GM19455 (cell line): ENCODE data around the gene SCT.

Source experiments
- ATAC-seq: cut with Tn5 transposase; IDR thresholded peaks from one replicate; pipeline ENCODE4 v1.9.1; 2021; ENCODE audit not compliant: unreplicated experiment

SCT gene

DNA sequence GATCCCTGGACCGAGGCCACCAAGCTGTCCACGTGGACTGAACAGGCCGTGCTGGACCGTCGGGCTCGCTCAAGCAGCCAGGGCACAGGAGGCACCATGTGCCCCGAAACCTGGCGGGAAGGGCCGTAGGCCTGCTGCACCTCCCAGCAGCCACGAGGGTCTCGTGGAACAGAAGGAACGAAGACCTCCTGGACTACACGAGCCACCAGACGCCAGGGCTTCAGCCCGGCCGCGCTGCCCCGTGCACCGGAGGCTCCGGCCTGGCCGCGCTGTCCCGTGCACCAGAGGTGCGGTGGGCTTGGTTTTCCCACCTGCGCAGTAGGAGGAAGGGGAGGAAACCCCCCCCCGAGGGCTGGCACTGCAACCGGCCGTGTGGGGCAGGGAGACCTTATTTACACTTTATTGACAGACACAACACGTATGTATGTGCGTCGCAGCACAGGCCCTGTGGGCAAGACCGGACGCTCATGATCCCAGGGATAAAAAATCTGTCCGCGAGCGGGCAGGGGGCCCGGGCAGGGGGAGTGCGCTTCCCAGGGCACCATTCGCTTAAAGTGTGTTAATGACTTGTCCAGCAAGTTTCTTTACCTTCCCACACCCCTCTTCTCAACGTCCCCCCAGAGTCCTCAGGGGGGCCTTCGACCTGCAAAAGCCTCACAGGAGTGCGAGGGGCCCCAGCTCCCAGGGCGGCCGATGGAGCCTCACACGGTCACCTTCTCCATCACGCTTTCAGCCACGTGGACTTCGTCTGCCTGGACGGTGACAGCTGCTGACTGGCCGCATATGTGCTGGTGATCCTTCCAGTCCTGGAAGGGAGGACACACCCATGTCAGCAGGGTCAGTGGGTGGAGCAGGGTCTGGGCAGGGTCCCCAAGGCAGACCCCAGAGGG is 17.1 kb upstream of the SCT start:
- ATAC-seq: no peak

DNA sequence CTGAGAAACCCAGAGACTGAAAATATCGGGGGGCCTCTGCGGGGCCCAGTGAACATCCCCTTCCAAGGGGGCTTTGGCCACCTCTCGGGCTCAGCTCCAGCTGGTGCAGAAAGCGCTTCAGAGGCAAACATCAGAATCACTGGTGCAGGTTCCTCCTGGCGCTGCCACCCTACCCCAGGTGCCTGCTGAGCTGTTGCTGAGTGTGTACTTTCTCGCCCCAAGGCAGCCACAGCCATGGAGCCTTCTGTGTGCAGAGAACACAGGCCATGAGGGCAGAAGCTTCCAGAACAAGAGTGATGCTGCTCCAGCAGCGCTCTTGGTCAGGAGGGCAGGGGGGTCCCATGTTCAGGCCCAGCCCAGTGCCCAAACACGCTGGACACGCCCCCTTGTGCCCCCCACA is 16.4 kb upstream of the SCT start:
- ATAC-seq: no peak

DNA sequence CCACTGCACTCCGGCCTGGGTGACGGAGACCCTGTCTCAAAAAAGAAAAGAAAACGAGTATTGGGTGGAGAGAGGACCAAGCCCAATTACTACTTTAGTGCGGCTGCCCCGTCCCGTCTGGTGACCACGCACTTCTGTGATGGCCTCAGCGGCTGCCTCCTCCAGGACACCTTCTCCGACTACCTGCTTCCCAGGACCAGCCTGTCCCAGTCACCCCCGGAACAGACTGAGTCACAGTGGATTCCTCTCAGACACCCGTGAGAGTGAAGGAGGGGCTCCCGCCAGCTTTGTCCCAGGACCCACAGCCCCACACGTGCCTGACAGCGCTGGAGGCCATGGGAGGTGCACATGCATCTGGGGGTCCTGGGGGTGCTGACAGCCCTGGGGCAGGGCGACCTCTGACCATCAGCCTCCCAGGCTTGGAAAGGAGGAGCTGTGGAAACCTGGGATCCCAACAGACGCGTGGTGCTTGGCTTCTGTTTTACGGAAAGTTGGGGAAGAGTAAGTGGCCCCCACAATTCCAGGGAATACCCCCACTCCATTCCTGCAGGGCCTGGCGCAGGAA is 14.9 kb upstream of the SCT start:
- no peak for ATAC-seq

DNA sequence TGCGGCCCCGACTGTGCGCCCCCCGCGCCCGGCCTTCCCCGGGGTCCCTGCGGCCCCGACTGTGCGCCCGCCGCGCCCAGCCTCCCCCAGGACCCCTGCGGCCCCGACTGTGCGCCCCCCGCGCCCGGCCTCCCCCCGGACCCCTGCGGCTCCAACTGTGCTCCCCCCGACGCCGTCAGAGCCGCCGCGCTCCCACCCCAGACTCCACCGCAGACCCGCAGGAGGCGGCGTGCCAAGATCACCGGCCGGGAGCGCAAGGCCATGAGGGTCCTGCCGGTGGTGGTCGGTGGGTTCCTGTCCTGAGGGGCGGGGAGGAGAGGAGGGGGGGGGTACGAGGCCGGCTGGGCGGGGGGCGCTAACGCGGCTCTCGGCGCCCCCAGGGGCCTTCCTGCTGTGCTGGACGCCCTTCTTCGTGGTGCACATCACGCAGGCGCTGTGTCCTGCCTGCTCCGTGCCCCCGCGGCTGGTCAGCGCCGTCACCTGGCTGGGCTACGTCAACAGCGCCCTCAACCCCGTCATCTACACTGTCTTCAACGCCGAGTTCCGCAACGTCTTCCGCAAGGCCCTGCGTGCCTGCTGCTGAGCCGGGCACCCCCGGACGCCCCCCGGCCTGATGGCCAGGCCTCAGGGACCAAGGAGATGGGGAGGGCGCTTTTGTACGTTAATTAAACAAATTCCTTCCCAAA is 13.2 kb upstream of the SCT start:
- ATAC-seq: no peak

DNA sequence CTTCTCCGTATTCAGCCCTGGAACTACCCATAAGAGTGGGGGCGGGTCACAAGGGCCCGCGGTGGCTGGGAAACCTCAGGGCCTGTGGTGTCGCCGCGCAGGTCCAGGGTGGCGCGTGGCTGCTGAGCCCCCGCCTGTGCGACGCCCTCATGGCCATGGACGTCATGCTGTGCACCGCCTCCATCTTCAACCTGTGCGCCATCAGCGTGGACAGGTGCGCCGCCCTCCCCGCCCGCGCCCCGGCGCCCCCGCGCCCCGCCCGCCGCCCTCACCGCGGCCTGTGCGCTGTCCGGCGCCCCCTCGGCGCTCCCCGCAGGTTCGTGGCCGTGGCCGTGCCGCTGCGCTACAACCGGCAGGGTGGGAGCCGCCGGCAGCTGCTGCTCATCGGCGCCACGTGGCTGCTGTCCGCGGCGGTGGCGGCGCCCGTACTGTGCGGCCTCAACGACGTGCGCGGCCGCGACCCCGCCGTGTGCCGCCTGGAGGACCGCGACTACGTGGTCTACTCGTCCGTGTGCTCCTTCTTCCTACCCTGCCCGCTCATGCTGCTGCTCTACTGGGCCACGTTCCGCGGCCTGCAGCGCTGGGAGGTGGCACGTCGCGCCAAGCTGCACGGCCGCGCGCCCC is 12.5 kb upstream of the SCT start:
- ATAC-seq: no peak

DNA sequence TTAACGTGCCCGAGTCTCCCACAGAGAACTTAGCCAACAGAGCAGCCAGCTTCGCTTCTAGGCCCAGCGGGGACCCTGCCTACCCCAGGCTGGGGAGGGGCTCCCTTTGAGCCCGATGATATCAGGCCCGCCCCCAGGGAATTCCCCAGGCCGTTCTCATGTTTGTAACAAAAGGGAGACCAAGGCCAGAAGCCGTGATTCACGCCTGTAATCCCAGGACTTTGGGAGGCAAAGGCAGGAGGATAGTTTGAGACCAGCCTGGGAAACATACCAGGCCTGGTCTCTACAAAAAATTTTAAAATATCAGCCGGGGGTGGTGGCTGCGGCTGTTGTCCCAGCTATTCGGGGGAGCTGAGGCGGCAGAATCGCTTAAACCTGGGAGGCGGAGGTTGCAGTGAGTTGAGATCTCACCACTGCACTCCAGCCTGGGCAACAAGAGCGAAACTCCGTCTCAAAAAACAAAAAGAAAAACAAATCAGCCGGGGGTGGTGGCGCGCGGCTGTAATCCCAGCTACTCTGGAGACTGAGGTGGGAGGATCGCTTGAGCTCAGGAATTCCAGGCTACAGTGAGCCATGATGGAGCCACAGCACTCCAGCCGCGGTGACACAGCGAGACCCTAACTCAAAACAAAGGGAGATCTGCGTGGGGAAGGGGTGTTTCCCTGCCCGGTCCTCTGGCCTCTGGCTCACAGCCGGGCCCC is 11.8 kb upstream of the SCT start:
- ATAC-seq: no peak

DNA sequence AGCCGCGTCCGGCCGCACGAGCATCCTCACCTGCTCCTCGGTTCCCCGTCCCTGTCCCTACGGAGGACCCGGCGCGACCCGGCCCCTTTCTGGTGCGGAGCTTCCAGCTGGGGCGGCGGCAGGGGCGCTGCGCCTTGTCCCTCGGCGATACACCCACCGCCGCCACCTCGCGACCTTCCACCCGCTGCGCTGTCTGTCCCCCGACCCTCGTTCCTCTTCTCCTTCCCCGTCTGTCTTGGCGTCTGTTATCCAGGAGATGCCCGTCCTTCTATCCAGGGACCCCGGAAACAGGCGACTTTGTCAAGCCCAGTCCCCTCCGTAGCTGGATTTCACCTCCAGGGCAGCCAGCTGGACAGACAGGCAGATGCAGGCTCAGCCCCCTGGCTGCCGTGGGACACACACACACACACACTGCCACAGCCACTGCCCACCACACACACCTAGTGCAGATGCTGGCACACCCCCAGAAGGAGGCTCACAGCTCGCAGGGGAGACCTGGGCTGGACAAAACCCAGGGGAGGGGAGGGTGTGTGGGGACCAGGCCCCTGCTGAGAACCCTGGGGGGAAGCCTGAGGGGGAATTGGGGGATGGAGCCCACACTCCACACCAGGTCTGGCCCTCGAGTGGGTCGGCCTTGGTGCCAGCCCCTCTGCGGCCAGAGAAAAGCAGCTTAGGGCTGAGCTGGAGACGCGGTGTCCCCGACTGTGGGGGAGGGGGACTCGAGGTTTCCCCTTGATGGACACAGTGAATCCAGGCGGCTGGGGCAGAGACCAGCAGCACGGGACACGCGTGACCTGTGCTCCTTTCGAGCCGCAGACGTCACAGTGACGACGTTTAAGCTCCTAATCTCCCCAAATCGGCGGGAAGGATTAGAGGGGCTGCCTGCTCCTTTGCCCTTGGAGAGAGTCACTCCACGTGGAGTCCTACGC is 10.9 kb upstream of the SCT start:
- ATAC-seq: no peak

GRCh38 chr11:637333-637592 is 10.3 kb upstream of the SCT start:
- no peak for ATAC-seq

DNA sequence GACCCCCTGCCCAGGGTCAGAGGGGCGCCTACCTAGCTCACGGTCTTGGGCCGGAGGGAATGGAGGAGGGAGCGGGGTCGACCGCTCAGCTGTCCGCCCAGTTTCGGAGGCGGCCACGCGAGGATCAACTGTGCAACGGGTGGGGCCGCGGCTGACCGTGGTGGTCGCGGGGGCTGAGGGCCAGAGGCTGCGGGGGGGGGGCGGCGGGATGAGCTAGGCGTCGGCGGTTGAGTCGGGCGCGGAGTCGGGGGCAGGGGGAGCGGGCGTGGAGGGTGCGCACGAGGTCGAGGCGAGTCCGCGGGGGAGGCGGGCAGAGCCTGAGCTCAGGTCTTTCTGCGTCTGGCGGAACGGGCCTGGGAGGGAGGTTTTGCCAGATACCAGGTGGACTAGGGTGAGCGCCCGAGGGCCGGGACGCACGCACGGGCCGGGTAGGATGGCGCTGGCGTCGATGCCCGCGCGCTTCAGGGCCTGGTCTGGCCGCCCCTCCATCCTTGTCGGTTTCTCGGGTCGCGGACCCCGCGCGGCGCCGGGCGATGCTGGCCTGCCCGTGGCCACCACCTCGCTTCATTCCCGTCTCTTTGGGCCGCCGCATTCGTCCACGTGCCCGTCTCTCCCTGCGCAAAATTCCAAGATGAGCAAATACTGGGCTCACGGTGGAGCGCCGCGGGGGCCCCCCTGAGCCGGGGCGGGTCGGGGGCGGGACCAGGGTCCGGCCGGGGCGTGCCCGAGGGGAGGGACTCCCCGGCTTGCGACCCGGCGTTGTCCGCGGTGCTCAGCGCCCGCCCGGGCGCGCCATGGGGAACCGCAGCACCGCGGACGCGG is 9.7 kb upstream of the SCT start, which contains the start of gene DRD4:
Gene DRD4, plus strand, starts transcription at position 759 of the 822 bp plus-strand sequence. Its CDS starts 36 bp downstream, at position 795.
- ATAC-seq: no peak

DNA sequence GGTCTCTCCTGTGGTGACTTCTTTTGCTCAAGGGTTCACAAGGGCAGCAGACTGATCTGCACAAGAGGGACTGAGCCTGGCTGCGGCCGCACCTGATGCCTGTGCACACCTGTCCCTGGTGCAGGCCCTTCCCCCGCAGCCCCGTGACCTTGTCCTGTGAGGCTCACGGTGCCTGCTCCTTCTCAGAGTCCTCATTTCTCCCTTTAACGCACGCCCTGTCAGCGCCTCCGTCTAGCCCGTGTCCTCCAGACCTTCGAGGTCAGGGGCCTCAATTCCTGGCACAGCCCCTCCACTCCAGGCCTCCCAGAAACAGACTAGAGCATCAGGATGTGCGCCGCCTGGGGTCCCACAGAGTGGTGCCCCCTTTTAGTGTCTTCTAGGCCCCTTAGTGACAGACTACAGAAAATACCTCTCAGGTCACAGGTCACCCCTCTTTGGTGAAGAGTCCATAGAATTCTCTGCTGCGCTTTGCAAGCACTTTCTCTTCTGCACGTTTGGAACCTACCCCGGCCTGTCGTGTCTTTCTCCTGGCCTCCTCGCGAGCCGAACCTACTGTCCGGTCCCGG is 9.0 kb upstream of the SCT start:
- ATAC-seq: no peak

DNA sequence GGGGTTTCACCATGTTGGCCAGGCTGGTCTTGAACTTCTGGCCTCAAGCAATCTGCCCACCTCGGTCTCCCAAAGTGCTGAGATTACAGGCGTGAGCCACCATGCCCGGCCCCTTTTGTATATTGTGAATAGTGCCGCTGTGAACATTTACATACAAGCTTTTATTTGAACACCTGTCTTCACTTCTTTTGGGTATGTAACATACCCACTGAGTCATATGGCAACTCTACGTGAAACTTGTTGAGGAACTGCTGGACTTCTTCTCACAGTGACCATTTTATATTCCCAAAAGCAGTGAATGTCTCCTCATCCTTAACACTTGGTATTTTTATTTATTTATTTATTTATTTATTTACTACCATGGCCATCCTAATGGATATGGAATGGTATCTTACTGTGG is 3.9 kb upstream of the SCT start:
- ATAC-seq: no peak

- no peak for ATAC-seq
Observed at GRCh38 chr11:629237-629583, 2.2 kb upstream of the SCT start.

- ATAC-seq: no peak
Observed at GRCh38 chr11:628056-628455, 1.1 kb upstream of the SCT start.

- no peak for ATAC-seq
Observed at GRCh38 chr11:627308-627576, 261 bp upstream of the SCT start.

DNA sequence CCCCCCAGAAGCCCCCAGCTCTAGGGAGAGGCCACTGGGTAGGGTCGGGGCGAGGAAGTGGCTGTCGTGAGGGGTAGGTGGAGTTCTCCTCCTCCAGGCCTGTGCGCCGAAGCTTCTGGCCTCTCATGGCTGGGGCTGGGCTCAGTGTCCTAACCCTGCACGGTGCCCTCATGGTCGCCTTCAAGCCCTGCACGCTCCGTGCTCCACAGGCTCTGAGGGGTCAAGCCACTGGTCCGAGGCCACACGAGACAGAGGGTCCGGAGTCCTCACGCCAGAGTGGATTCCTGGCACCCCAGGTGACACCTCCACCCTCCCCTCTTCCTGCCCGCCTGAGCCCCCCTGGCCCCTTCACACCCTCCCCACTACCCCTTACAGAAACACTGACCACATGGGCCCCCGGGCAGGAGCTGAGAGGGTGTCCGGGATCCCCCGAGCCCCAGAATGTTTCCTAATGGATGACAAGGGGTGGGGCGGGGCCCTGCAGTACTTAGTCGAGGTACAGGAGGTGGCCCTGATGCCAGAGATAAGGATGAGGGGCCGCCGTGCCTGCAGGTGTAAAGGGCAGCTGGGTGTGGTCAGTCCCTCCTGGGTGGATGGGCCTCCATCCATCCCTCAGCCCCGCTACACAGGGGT is 1.2 kb downstream of the SCT start:
- no peak for ATAC-seq

GRCh38 chr11:624705-625635 is 2.0 kb downstream of the SCT start, which contains the start of gene CDHR5:
TSS of gene CDHR5 (minus strand) at chr11:624955. CDS start at chr11:624902, 53 bp downstream.
- no peak for ATAC-seq

DNA sequence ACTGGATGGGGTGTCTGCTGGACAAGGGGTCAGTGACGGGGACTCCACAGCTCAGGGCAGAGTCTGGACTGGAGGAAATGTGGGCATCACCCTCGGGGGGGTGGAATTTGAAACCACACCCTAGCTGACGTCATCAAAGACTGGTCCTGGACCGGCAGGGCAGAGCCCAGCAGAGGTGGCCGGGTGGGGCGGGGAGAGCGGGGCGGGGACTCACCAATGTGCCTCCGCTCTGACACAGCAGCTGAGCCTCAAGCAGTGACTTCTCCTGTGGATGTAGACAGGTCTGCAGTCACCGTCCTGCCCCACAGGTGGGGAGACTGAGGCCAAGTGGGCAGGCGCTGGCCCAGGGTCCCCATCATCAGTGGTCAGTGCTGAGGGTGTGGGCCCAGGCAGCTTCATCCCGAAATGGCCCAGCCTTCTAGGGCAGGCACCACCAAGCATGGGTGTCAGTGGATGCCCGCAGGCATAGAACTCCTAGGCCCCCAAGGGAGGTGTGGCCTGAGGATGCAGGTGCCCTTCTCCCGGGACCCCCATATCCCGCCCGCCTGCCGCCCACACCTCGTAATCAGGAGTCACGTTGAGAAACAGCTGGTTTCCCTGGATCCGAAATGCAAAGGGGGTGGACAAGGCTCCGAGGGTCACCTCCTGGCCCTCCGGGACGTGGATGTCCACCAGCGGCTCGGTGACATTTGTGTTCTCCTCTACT is 2.8 kb downstream of the SCT start:
- ATAC-seq: no peak
